Liver (tissue), 9 donors: ENCODE data around the gene DSC1. TPM values are rescaled to one million over a fixed set of nuclear protein-coding genes. Genes with fewer than 3 reads are reported as not detected.

Experiments
- DNase-seq: peaks from one replicate; pipeline ENCODE4 v3.0.0-alpha.2; 2017; ENCODE audit warnings: low spot score
- H3K27ac ChIP-seq, 2 donors: one replicate each; pipeline ENCODE4 v1.7.0; 2013; ENCODE audit warnings: inconsistent platforms in 2 of 2, low read length in 2 of 2, control low read depth in 1 of 2, low read depth in 1 of 2, mild to moderate bottlenecking in 1 of 2
- H3K27me3 ChIP-seq, 4 donors: one replicate each; pipeline versions ENCODE4 v1.6.1 to v1.7.0; 2013; ENCODE audit warnings: low read length in 3 of 4, inconsistent platforms in 1 of 4, mild to moderate bottlenecking in 1 of 4, moderate library complexity in 1 of 4; ENCODE audit not compliant: control insufficient read depth in 4 of 4, insufficient read depth in 4 of 4
- H3K36me3 ChIP-seq, 4 donors: one replicate each; pipeline versions ENCODE4 v1.6.1 to v1.7.0; 2013; ENCODE audit warnings: low read length in 3 of 4, mild to moderate bottlenecking in 3 of 4, low read depth in 1 of 4, moderate library complexity in 1 of 4; ENCODE audit not compliant: control insufficient read depth in 4 of 4, insufficient read depth in 3 of 4
- H3K4me1 ChIP-seq, 4 donors: one replicate each; pipeline versions ENCODE4 v1.6.1 to v1.7.0; 2013; ENCODE audit warnings: low read length in 3 of 4, mild to moderate bottlenecking in 3 of 4, moderate library complexity in 1 of 4; ENCODE audit not compliant: control insufficient read depth in 4 of 4, insufficient read depth in 4 of 4
- H3K4me3 ChIP-seq, 3 donors: one replicate each; pipeline versions ENCODE4 v1.6.1 to v1.7.0; 2013; ENCODE audit warnings: low read length in 3 of 3, control low read depth in 1 of 3, low read depth in 1 of 3, mild to moderate bottlenecking in 1 of 3
- H3K9ac ChIP-seq, 2 donors: one replicate each; pipeline ENCODE4 v1.7.0; 2013; ENCODE audit warnings: low read length in 2 of 2, mild to moderate bottlenecking in 2 of 2, moderate library complexity in 2 of 2, control low read depth in 1 of 2, low read depth in 1 of 2
- H3K9me3 ChIP-seq, 4 donors: one replicate each; pipeline versions ENCODE4 v1.6.1 to v1.7.0; 2013; ENCODE audit warnings: low read length in 3 of 4; ENCODE audit not compliant: control insufficient read depth in 4 of 4
- ATF3 ChIP-seq: IDR thresholded peaks from 2 replicates; pipeline ENCODE4 v1.6.1; 2016; ENCODE audit warnings: antibody characterized with exemption
- CTCF ChIP-seq: fragments of 150-350 bp; IDR thresholded peaks from 2 replicates; pipeline ENCODE4 v1.5.1; 2017; ENCODE audit warnings: improper control_type of control experiment, low read depth, low read length; ENCODE audit not compliant: missing input control
- EGR1 ChIP-seq, 2 donors: IDR thresholded peaks; 2 replicates each; pipeline ENCODE4 v1.6.1; 2016 to 2018; ENCODE audit warnings: antibody characterized with exemption in 2 of 2, low read depth in 2 of 2
- FOXA1 ChIP-seq: IDR thresholded peaks from 2 replicates; pipeline ENCODE4 v1.6.1; 2016; ENCODE audit warnings: antibody characterized with exemption
- FOXA2 ChIP-seq: IDR thresholded peaks from 2 replicates; pipeline ENCODE4 v1.6.1; 2016; ENCODE audit warnings: antibody characterized with exemption
- HNF4A ChIP-seq, 2 donors: conservative IDR thresholded peaks; 2 replicates each; pipeline ENCODE4 v1.6.1; 2016; ENCODE audit warnings: antibody characterized with exemption in 2 of 2, mild to moderate bottlenecking in 2 of 2
- HNF4G ChIP-seq: IDR thresholded peaks from 2 replicates; pipeline ENCODE4 v1.6.1; 2016; ENCODE audit warnings: antibody characterized with exemption
- JUND ChIP-seq, 2 donors: IDR thresholded peaks; 2 replicates each; pipeline ENCODE4 v1.6.1; 2016; ENCODE audit warnings: antibody characterized with exemption in 2 of 2
- MAX ChIP-seq: IDR thresholded peaks from 2 replicates; pipeline ENCODE4 v1.6.1; 2016; ENCODE audit warnings: antibody characterized with exemption
- NR2F2 ChIP-seq: IDR thresholded peaks from 2 replicates; pipeline ENCODE4 v1.6.1; 2016; ENCODE audit warnings: antibody characterized with exemption
- REST ChIP-seq: IDR thresholded peaks from 2 replicates; pipeline ENCODE4 v1.6.1; 2016; ENCODE audit warnings: antibody characterized with exemption, mild to moderate bottlenecking
- SP1 ChIP-seq: IDR thresholded peaks from 2 replicates; pipeline ENCODE4 v1.6.1; 2018; ENCODE audit warnings: antibody characterized with exemption, mild to moderate bottlenecking
- TAF1 ChIP-seq: conservative IDR thresholded peaks from 2 replicates; pipeline ENCODE4 v1.6.1; 2016; ENCODE audit warnings: antibody characterized with exemption, mild to moderate bottlenecking
- YY1 ChIP-seq: IDR thresholded peaks from 2 replicates; pipeline ENCODE4 v1.6.1; 2016; ENCODE audit warnings: antibody characterized with exemption, mild to moderate bottlenecking
- ZBTB33 ChIP-seq: IDR thresholded peaks from 2 replicates; pipeline ENCODE4 v1.6.1; 2016; ENCODE audit warnings: antibody characterized with exemption
- WGBS: extraction: QIAGEN DNeasy Blood & Tissue Kit; methylation state at CpG from one replicate; pipeline ENCODE4 v1.1.7; 2013; 5-methylcytosine and 5-hydroxymethylcytosine counted together
- polyA plus RNA-seq, 2 donors: library from polyadenylated mRNA; stranded (reverse) in 1 of 2; unstranded in 1 of 2; fragments of 200-250 nt in 1 of 2; fragments of >200 nt in 1 of 2; fragmentation: Nextera tagmentation in 1 of 2; extraction: Ambion mirVana in 1 of 2; gene quantifications; one replicate each; pipeline versions ENCODE4 v1.2.1 to v1.2.3, GENCODE V29; 2013 to 2015
- total RNA-seq, 2 donors: library from RNA; depleted of rRNA; stranded (reverse); fragments of >200 nt; gene quantifications; one replicate each; pipeline ENCODE4 v1.2.3, GENCODE V29; 2014
- donor health status: healthy.
- donor health status: healthy.
- donor health status: healthy.
- donor health status: healthy.
- donor health status: healthy.

DSC1 gene
- not detected for total RNA-seq
- polyA plus RNA-seq = not detected

- TF ChIP-seq FOXA2 (no peak), JUND (IDR thresholded peaks at IDR 0.05) (no peak), YY1 (no peak), REST (no peak), ZBTB33 (no peak), CTCF (no peak), SP1 (no peak), TAF1 (no peak), NR2F2 (no peak), HNF4G (no peak), HNF4A (conservative IDR thresholded peaks at IDR 0.05) (no peak), ATF3 (no peak), MAX (no peak), EGR1 (IDR thresholded peaks at IDR 0.05; ENCODE audit: low read depth in 2 of 2) (no peak)
- H3K9me3 ChIP-seq = no peaks in the 10 kb centered on the region
- H3K4me1 ChIP-seq = no peaks in the 10 kb centered on the region
- no peak within 1 kb of the TSS for H3K27ac ChIP-seq
- no peaks in the 10 kb centered on the region for H3K36me3 ChIP-seq
- 78% methylated on average over 5 of the region's 5 CpGs for WGBS
- H3K9ac ChIP-seq = no peak within 1 kb of the TSS
- no peak within 1 kb of the TSS for H3K4me3 ChIP-seq
- no peak for DNase-seq
- H3K27me3 ChIP-seq = no peaks in the 10 kb centered on the region
Observed at GRCh38 chr18:31162825-31163435, at the start of gene DSC1. Gene DSC1 (minus strand): TSS chr18:31162856. CDS start chr18:31162594, 262 bp downstream.

- Histone ChIP-seq H3K27ac (no peak overlapping the region), H3K4me1 (no peaks in the 10 kb centered on the region), H3K36me3 (peaks cover 0 to 1% (median 0%) of the 10 kb centered on the region in 4 donors), H3K4me3 (no peak overlapping the region), H3K27me3 (no peaks in the 10 kb centered on the region), H3K9me3 (no peaks in the 10 kb centered on the region), H3K9ac (no peak overlapping the region)
- 77% methylated on average over 1 of the region's 1 CpG for WGBS
- no peak for DNase-seq
- TF ChIP-seq ATF3 (no peak), SP1 (no peak), FOXA1 (no peak), NR2F2 (no peak), JUND (IDR thresholded peaks at IDR 0.05) (no peak)
Observed at GRCh38 chr18:31211047-31211446, 48.4 kb upstream of the DSC1 start.
